Measurements from ENCODE around the gene TTLL4.

The TTLL4 gene

GRCh38 chr2:218746960-218747359 is 36.3 kb downstream of the TTLL4 start:
- peaks cover 82% of the 10 kb centered on the region for H3K36me3 ChIP-seq
- TF ChIP-seq CTCF (IDR thresholded peaks at IDR 0.05; ENCODE audit: low read depth, low read length) = no peak
- H3K27me3 ChIP-seq (ENCODE audit: insufficient read depth, low read depth, severe bottlenecking) = no peaks in the 10 kb centered on the region

GRCh38 chr2:218748741-218749441 is 38.3 kb downstream of the TTLL4 start:
- H3K9me3 ChIP-seq (ENCODE audit: severe bottlenecking) = no peaks in the 10 kb centered on the region
- no peaks in the 10 kb centered on the region for H3K27me3 ChIP-seq (ENCODE audit: insufficient read depth, low read depth, severe bottlenecking)
- H3K27ac ChIP-seq = no peak overlapping the region
- TF ChIP-seq CTCF (IDR thresholded peaks at IDR 0.05; ENCODE audit: low read depth, low read length) = no peak
- H3K36me3 ChIP-seq = peaks cover 90% of the 10 kb centered on the region
- DNase-seq = no peak
- no peak overlapping the region for H3K4me3 ChIP-seq (ENCODE audit: low read depth, low read length)

More at GRCh38 chr2:218746960-218747359, 36.3 kb downstream of the TTLL4 start:
- Histone ChIP-seq H3K9me3 (ENCODE audit: severe bottlenecking) (no peaks in the 10 kb centered on the region), H3K27ac (no peak overlapping the region), H3K4me3 (ENCODE audit: low read depth, low read length) (no peak overlapping the region)
- DNase-seq = no peak

GRCh38 chr2:218754201-218754600 is 43.6 kb downstream of the TTLL4 start:
- H3K9me3 ChIP-seq (ENCODE audit: severe bottlenecking) = no peaks in the 10 kb centered on the region

GRCh38 chr2:218754781-218755180 is 44.1 kb downstream of the TTLL4 start:
- Histone ChIP-seq H3K27me3 (ENCODE audit: insufficient read depth, low read depth, severe bottlenecking) (no peaks in the 10 kb centered on the region), H3K36me3 (peaks cover 57% of the 10 kb centered on the region), H3K4me3 (ENCODE audit: low read depth, low read length) (no peak overlapping the region), H3K27ac (no peak overlapping the region), H3K9me3 (ENCODE audit: severe bottlenecking) (no peaks in the 10 kb centered on the region)
- no peak for DNase-seq
- TF ChIP-seq CTCF (IDR thresholded peaks at IDR 0.05; ENCODE audit: low read depth, low read length) = no peak

More at GRCh38 chr2:218754201-218754600, 43.6 kb downstream of the TTLL4 start:
- Histone ChIP-seq H3K4me3 (ENCODE audit: low read depth, low read length) (no peak overlapping the region), H3K27ac (no peak overlapping the region), H3K36me3 (peaks cover 63% of the 10 kb centered on the region), H3K27me3 (ENCODE audit: insufficient read depth, low read depth, severe bottlenecking) (no peaks in the 10 kb centered on the region)
- no peak for TF ChIP-seq CTCF (IDR thresholded peaks at IDR 0.05; ENCODE audit: low read depth, low read length)
- DNase-seq = no peak

GRCh38 chr2:218755198-218755566 is 44.5 kb downstream of the TTLL4 start:
- Histone ChIP-seq H3K36me3 (peaks cover 53% of the 10 kb centered on the region), H3K27me3 (ENCODE audit: insufficient read depth, low read depth, severe bottlenecking) (no peaks in the 10 kb centered on the region), H3K9me3 (ENCODE audit: severe bottlenecking) (no peaks in the 10 kb centered on the region), H3K4me3 (ENCODE audit: low read depth, low read length) (no peak overlapping the region), H3K27ac (no peak overlapping the region)
- TF ChIP-seq CTCF (IDR thresholded peaks at IDR 0.05; ENCODE audit: low read depth, low read length) = no peak
- DNase-seq = no peak

Data from WERI-Rb-1 (cell line).